GM12874 (cell line): ENCODE results near the gene RFX3.

Source experiments
- CTCF ChIP-seq: IDR thresholded peaks from 2 replicates; pipeline ENCODE4 v1.5.1; 2011; ENCODE audit warnings: low read depth, mild to moderate bottlenecking, control low read depth, low read length, moderate library complexity; ENCODE audit not compliant: insufficient read depth

The RFX3 gene

GRCh38 chr9:3511551-3511950, 14.2 kb downstream of the RFX3 start:
- no peak for TF ChIP-seq CTCF

- no peak for TF ChIP-seq CTCF
Measured at GRCh38 chr9:3510796-3511195, 15.0 kb downstream of the RFX3 start.

- TF ChIP-seq CTCF: no peak
Measured at GRCh38 chr9:3509926-3510325, 15.9 kb downstream of the RFX3 start.

GRCh38 chr9:3508521-3509291, 17.1 kb downstream of the RFX3 start:
- TF ChIP-seq CTCF: no peak

- no peak for TF ChIP-seq CTCF
Measured at GRCh38 chr9:3508078-3508431, 17.7 kb downstream of the RFX3 start.

- no peak for TF ChIP-seq CTCF
Measured at GRCh38 chr9:3507395-3508077, 18.3 kb downstream of the RFX3 start.

GRCh38 chr9:3506164-3506563, 19.6 kb downstream of the RFX3 start:
- TF ChIP-seq CTCF: no peak
